Measurements from ENCODE around the gene ARHGAP6. TPM values are rescaled to one million over a fixed set of nuclear protein-coding genes. Genes with fewer than 3 reads are reported as not detected.

ARHGAP6 gene
- total and polyA plus RNA-seq, 9 of the 15 experiments (the other 6 are each of a cell fraction or from before 2014, with no cell fraction given), result 12.5 to 63.6 (median 41.8) TPM

- TF ChIP-seq ZNF592 (IDR thresholded peaks at IDR 0.05), result 0 out of 2 replicates have a peak, but pooled peaks have one; percentile 36
Measured at GRCh38 chrX:11334165-11334564, 331.6 kb downstream of the ARHGAP6 start (continued).

- no TSS peak for BruUV-seq (replicated peaks)
- WGBS (ENCODE audit: insufficient coverage, low coverage, missing lambda C conversion rate), result 69% methylated on average over 2 of the region's 2 CpGs
- POLR2A ChIA-PET, result no interaction called here
Measured at GRCh38 chrX:11331788-11332187, 333.9 kb downstream of the ARHGAP6 start.

More at GRCh38 chrX:11331788-11332187, 333.9 kb downstream of the ARHGAP6 start:
- H3K4me1 ChIP-seq (replicated peaks in 1 of 2; ENCODE audit: control insufficient read depth in 2 of 2, insufficient read depth in 2 of 2, low read length in 2 of 2), result peaks cover 0 to 39% of the 10 kb centered on the region in 2 experiments; a peak in 3 of 5 replicates
- in situ Hi-C loops (cut with MboI), result no loop called here
- no peak overlapping the region for H3K4me3 ChIP-seq
- intact Hi-C loops (cut with micrococcal nuclease), result no loop called here
- H3K9me1 ChIP-seq (ENCODE audit: control insufficient read depth, insufficient read depth, low read length), result no peaks in the 10 kb centered on the region
- no peak for TF ChIP-seq RBBP5 (IDR thresholded peaks at IDR 0.05; ENCODE audit: borderline replicate concordance, insufficient read depth, low read length, poor library complexity, severe bottlenecking)
- TF ChIP-seq HNRNPK (IDR thresholded peaks at IDR 0.05; ENCODE audit: low read depth, low read length, poor library complexity, severe bottlenecking), result no peak
- H2AFZ ChIP-seq (ENCODE audit: low read depth, low read length), result no peak overlapping the region
- ATAC-seq, result no peak
- H3K36me3 ChIP-seq (ENCODE audit: control insufficient read depth, insufficient read depth, low read length), result peaks cover 17% of the 10 kb centered on the region; the same call in 2 of the 3 replicates
- H3K9me3 ChIP-seq (replicated peaks; ENCODE audit: control insufficient read depth, insufficient read depth, low read depth, low read length), result no peaks in the 10 kb centered on the region
- H3K27ac ChIP-seq (ENCODE audit: extremely low read depth, low read depth, low read length), result no peak overlapping the region
- H3K27me3 ChIP-seq (ENCODE audit: control insufficient read depth in 2 of 2, insufficient read depth in 2 of 2, low read length in 2 of 2), result no peaks in the 10 kb centered on the region
- H3K4me2 ChIP-seq (ENCODE audit: insufficient read depth, low read length), result no peak overlapping the region
- CTCF ChIA-PET (ENCODE audit: low intra/inter-chr PET ratio), result no interaction called here
- H3K9ac ChIP-seq (ENCODE audit: insufficient read depth in 1 of 2, low read depth in 2 of 2, low read length in 2 of 2), result no peak overlapping the region
- FAIRE-seq, result no peak
- H3K79me2 ChIP-seq (ENCODE audit: control insufficient read depth, insufficient read depth, low read length), result peaks cover 87% of the 10 kb centered on the region
- no peak for DNase-seq (ENCODE audit: extremely low read depth in 1 of 4, low spot score in 3 of 4)
- no peaks in the 10 kb centered on the region for H4K20me1 ChIP-seq (replicated peaks; ENCODE audit: control insufficient read depth, insufficient read depth, low read length)
